ENCODE data around the gene B4GALT5.

The B4GALT5 gene

GRCh38 chr20:49657118-49657901 lies 56.4 kb downstream of the B4GALT5 start:
- no peak for DNase-seq (ENCODE audit: low read depth)

DNA sequence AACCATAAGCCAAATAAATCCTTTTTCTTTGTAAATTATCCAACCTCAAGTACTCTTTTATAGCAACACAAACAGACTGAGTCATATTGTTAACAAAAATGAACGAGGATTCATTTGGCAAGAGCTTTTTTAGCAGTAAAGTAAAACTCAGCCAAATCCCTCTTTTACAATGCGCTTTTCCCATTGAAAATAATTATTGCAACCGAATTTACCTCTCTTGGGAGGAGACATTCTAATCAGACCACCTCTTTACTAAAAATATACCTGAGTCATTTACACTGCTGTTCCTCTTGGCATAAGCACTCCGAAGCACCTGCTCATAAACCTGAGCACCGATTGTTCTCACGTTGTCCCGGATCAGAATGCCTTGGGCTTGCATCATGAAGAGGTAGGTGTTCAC lies 57.4 kb downstream of the B4GALT5 start:
- DNase-seq (ENCODE audit: low read depth) = no peak

GRCh38 chr20:49653925-49654434 lies 59.7 kb downstream of the B4GALT5 start:
- no peak for DNase-seq (ENCODE audit: low read depth)

DNA sequence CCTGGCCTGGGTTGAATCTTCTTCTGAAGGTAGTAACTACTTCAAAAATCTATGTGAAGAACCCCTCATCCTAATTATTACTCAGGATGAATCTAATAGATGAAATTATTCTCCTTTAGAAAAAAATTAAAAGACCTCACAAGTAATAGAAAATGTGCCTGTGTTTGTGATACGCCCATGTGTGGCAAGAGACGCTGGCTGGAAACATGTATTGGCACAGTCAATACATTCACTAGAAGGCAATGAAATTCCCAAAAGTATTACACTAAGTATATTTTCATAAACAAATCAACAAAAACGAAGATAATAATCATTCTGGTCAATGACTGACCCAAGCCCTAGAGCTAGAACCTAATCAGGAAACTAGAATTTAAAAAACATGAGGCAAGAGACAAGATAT lies 64.0 kb downstream of the B4GALT5 start:
- DNase-seq (ENCODE audit: low read depth) = no peak

GRCh38 chr20:49647550-49647949 lies 66.1 kb downstream of the B4GALT5 start:
- no peak for DNase-seq (ENCODE audit: low read depth)

DNA sequence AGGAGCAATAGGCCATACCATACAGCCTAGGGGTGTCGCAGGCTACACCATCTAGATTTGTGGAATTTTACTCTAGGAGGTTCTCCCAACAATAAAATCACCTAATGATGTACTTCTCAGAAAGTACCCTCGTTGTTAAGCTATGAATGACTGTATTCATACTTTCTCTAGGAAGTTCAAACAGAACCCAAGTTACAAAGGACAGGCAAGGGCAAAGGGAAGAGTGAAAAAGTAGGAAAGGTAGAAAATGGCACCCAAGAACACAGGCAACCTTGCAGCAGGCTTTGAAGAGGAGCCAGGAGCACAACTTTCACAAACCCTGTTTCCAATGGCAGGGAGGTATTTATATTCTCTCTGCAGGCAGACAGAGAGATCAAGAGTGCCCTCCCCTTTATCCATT lies 67.2 kb downstream of the B4GALT5 start:
- DNase-seq (ENCODE audit: low read depth) = no peak

DNA sequence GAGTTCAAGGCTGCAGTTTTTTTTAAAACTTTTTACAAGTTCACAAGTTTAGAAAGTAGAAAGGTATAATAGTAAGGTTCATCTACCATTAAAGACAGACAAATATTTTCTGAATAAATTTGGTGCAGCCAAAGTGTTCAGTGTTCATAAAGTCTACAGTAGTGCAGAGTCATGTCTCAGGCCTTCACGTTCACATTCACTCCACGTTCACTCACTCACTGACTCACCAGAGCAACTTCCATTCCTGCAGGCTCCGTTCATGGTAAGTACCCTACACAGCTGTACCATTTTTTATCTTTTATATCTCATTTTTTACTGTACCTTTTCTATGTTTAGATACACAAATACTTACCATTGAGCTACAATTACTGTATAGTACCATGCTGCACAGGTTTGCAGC lies 67.6 kb downstream of the B4GALT5 start:
- no peak for DNase-seq (ENCODE audit: low read depth)

GRCh38 chr20:49644980-49645565 lies 68.6 kb downstream of the B4GALT5 start:
- DNase-seq (ENCODE audit: low read depth) = no peak

- no peak for DNase-seq (ENCODE audit: low read depth)
Observed at GRCh38 chr20:49642816-49643215, 70.9 kb downstream of the B4GALT5 start.

DNA sequence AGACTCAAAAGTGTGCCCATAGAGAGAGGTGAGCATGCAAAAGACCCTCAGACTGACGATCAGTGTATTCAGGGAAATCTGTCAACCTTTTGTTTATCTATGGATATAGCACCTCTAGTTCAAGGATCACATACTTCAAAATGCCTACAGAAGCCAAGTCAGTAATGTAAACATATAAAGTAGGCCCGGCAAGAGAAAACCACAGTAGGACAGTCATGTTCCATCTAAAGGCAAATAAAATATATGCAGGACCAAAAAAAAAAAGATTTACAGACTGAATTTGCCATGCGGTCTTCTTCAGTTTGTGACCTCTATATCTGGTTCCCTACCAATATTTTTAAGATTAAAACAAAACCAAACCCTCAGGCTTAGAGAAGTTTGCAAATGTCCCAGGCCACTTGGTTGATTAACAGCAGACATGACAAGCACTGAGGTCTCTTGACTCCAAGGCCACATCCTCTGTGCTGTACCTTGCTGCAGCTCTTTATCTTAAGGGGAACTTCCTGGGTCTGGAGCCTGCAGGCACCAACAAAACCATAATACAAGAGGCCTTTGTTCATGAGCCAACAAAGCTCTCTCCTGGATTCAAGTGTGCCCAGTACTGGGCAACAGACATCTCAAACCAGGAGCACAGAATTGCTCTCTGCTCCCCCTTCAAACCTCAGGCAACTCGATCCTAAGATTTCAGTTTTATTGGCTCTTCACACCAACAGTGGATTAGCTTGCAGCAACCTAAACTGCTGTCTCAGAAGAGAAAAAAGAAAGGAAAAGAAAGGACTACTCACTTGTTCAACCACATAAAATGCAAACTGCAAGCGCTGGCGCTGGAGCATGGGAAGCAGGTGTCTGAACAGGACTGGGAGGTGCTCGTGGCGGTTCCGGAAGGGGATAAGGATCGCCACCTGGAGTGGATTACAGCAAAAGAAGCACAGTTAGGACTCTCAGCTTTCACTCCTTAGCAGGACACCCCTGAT lies 71.7 kb downstream of the B4GALT5 start:
- no peak for DNase-seq (ENCODE audit: low read depth)

GRCh38 chr20:49637046-49637637 lies 76.5 kb downstream of the B4GALT5 start:
- no peak for DNase-seq (ENCODE audit: low read depth)

- DNase-seq (ENCODE audit: low read depth) = no peak
Observed at GRCh38 chr20:49636447-49636846, 77.2 kb downstream of the B4GALT5 start.

- no peak for DNase-seq (ENCODE audit: low read depth)
Observed at GRCh38 chr20:49635866-49636265, 77.8 kb downstream of the B4GALT5 start.

- no peak for DNase-seq (ENCODE audit: low read depth)
Observed at GRCh38 chr20:49635166-49635565, 78.5 kb downstream of the B4GALT5 start.

GRCh38 chr20:49634116-49634515 lies 79.6 kb downstream of the B4GALT5 start:
- no peak for DNase-seq (ENCODE audit: low read depth)

- DNase-seq (ENCODE audit: low read depth) = no peak
Observed at GRCh38 chr20:49633643-49634042, 80.0 kb downstream of the B4GALT5 start.

GRCh38 chr20:49633023-49633422 lies 80.7 kb downstream of the B4GALT5 start:
- no peak for DNase-seq (ENCODE audit: low read depth)

GRCh38 chr20:49631856-49632418 lies 81.7 kb downstream of the B4GALT5 start:
- DNase-seq (ENCODE audit: low read depth) = no peak

DNA sequence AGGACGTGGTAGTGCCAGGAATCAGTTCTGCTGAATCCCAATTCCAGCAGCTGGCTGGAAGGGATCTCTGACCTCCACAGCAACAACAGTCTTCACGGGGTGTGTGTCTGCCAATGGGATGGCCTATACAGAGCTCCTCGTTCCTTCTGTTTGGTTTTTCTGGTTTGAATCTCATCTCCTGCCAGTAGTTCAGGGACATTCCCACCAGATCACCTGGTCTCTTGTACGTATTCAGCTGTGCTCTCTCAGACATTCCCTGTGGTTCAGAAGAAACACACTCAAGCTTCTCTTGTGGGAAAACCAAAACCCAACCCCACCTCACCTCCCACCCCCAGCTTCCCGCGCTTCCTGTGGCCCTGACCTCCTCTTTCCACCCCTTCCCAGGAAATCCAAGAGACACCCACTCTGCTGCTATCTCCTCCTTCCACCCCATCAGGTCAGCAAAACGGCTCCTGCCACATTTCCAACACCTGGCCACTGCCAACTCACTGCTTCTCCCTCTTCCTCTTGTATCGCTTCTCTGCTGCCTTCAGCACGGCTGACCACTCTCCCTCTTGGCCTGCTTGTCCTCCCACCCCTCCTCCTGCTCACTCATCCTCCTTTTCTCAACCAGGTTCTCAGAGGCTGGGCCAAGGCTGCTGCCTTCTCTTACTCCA lies 82.5 kb downstream of the B4GALT5 start:
- no peak for DNase-seq (ENCODE audit: low read depth)

DNA sequence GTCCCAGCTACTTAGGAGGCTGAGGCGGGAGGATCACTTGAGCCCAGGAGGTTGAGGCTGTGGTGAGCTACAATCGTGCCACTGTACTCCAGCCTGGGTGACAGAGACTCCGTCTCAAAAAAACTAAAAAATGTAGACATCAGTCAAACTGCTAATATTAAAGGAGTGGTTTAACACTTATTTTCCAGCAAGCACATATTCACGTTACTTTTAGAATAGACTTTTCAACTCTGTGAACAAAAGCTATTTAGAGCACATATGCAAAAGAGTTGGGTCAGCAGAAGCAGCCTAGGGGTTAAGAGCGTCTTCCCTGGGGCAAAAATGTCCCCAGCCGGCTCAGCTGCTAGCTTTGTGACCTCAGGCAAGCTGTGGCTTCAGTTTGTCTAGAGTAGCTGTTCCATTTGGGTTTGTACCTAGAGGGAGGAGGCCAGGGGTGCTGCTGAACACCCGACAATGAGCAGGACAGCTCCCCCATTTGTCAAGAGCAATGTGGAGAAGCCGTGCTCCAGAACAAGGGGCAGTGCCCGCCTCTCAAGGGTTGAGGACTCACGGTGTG lies 83.2 kb downstream of the B4GALT5 start:
- DNase-seq (ENCODE audit: low read depth) = no peak

GRCh38 chr20:49629606-49630005 lies 84.1 kb downstream of the B4GALT5 start:
- no peak for DNase-seq (ENCODE audit: low read depth)
